Ishikawa (cell line): ENCODE results near the gene FBXO31.

ENCODE experiments used
- EGR1 ChIP-seq: IDR thresholded peaks from 2 replicates; pipeline ENCODE4 v1.6.1; 2012
- EP300 ChIP-seq: IDR thresholded peaks from 2 replicates; pipeline ENCODE4 v1.6.1; 2012; ENCODE audit warnings: borderline replicate concordance
- RAD21 ChIP-seq: IDR thresholded peaks from 2 replicates; pipeline ENCODE4 v1.6.1; 2012; ENCODE audit warnings: low read depth
- YY1 ChIP-seq: IDR thresholded peaks from 2 replicates; pipeline ENCODE4 v1.6.1; 2012; ENCODE audit warnings: low read depth
- TF ChIP-seq, protein P1 (sequence below): IDR thresholded peaks from 2 replicates; pipeline ENCODE4 v1.6.1; 2012; ENCODE audit warnings: low read depth, mild to moderate bottlenecking

DNA sequence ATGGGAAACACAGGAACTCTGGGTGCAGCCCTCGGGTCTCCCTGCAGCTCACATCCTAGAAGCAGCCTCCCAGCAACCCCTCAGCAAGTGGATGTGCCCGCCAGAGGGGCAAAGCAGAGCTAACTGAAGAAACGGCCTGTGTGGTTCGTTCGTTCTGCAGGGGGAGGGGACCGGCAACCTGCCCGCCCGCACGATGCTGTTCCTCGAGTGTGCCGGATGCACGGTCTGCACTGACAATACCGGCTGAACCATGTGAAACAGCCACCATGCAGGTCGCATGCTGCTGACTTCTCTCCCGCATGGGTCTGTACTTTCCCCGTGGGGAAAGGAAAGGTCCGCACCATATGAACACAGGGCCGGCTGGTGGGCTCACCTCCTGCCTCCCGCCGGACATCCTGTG lies 41.1 kb downstream of the FBXO31 start:
- TF ChIP-seq EP300 (no peak), EGR1 (no peak), YY1 (no peak), RAD21 (no peak)
- TF ChIP-seq, protein P1, sequence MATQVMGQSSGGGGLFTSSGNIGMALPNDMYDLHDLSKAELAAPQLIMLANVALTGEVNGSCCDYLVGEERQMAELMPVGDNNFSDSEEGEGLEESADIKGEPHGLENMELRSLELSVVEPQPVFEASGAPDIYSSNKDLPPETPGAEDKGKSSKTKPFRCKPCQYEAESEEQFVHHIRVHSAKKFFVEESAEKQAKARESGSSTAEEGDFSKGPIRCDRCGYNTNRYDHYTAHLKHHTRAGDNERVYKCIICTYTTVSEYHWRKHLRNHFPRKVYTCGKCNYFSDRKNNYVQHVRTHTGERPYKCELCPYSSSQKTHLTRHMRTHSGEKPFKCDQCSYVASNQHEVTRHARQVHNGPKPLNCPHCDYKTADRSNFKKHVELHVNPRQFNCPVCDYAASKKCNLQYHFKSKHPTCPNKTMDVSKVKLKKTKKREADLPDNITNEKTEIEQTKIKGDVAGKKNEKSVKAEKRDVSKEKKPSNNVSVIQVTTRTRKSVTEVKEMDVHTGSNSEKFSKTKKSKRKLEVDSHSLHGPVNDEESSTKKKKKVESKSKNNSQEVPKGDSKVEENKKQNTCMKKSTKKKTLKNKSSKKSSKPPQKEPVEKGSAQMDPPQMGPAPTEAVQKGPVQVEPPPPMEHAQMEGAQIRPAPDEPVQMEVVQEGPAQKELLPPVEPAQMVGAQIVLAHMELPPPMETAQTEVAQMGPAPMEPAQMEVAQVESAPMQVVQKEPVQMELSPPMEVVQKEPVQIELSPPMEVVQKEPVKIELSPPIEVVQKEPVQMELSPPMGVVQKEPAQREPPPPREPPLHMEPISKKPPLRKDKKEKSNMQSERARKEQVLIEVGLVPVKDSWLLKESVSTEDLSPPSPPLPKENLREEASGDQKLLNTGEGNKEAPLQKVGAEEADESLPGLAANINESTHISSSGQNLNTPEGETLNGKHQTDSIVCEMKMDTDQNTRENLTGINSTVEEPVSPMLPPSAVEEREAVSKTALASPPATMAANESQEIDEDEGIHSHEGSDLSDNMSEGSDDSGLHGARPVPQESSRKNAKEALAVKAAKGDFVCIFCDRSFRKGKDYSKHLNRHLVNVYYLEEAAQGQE = no peak
